ENCODE data around the gene ATP1A2.

Gene ATP1A2

DNA sequence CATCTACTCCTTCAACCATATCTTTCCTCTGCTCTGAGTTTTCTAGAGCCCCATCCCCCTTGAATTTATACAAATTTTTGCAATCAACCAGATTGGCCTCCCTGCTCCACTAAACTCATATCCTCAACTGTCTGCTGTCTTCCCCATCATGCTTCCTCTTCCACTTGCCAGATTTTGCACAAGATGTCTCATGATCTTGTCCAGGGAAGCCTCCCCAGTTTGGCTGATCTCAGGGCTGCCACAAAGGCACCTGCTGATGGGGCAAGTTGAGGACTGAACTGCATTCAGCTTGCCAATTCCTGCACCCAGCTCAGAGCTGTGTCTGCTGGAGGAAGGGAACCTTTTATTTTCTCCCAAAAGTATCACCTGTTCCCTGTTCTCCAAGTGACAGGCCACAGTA lies 38.1 kb upstream of the ATP1A2 start:
- Histone ChIP-seq H3K36me3 (ENCODE audit: control insufficient read depth in 1 of 2, insufficient read depth in 2 of 2, low read length in 2 of 2) (no peaks in the 10 kb centered on the region), H3K4me3 (ENCODE audit: low read depth in 1 of 2, low read length in 2 of 2) (no peak overlapping the region), H3K27ac (ENCODE audit: low read depth, low read length) (no peak overlapping the region), H3K9ac (ENCODE audit: low read depth in 1 of 2, low read length in 2 of 2) (no peak overlapping the region), H3K27me3 (ENCODE audit: control insufficient read depth in 1 of 2, insufficient read depth in 2 of 2, low read length in 2 of 2) (peaks cover 32 to 33% of the 10 kb centered on the region in 2 donors), H3K9me3 (ENCODE audit: control insufficient read depth in 1 of 2, low read length in 2 of 2) (no peaks in the 10 kb centered on the region), H3K4me1 (ENCODE audit: control insufficient read depth in 1 of 2, insufficient read depth in 2 of 2, low read length in 2 of 2) (peaks cover 0 to 6% of the 10 kb centered on the region in 2 donors)

DNA sequence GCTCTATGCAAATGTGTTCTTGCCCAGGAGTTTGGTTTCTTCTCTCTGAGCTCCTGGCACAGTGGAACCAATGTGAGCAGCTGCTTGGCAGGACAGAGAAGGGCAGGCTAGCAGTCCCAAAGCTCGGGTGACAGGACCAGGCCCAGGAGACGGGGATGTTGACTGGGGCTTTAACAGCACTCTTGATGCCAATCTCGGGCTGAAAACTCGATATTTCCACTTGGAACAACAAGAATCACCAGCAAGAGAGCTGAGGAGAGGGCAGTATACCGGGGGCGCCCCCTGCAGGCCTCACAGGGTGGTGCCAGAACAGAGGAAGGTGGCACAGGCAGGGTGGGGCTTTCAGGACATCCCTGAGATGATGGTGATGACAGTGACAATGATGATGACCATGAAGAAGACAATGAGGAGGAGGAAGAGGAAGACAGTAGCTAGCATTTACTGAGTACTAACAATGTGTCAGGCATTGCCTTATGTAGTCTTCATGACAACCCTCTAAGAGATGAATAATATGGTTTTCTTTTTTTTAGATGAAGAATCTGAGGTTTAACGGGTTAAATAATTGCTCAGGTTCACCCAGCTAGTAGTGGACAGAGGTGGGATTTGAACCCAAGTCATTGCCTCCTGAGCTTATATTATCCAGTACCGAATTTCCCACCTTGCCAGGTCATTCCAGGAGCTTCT lies 36.9 kb upstream of the ATP1A2 start:
- Histone ChIP-seq H3K4me3 (ENCODE audit: low read depth in 1 of 2, low read length in 2 of 2) (no peak overlapping the region), H3K9ac (ENCODE audit: low read depth in 1 of 2, low read length in 2 of 2) (no peak overlapping the region), H3K9me3 (ENCODE audit: control insufficient read depth in 1 of 2, low read length in 2 of 2) (no peaks in the 10 kb centered on the region), H3K4me1 (ENCODE audit: control insufficient read depth in 1 of 2, insufficient read depth in 2 of 2, low read length in 2 of 2) (peaks cover 0 to 6% of the 10 kb centered on the region in 2 donors), H3K27me3 (ENCODE audit: control insufficient read depth in 1 of 2, insufficient read depth in 2 of 2, low read length in 2 of 2) (peaks cover 43% of the 10 kb centered on the region in 2 donors), H3K27ac (ENCODE audit: low read depth, low read length) (no peak overlapping the region), H3K36me3 (ENCODE audit: control insufficient read depth in 1 of 2, insufficient read depth in 2 of 2, low read length in 2 of 2) (no peaks in the 10 kb centered on the region)

DNA sequence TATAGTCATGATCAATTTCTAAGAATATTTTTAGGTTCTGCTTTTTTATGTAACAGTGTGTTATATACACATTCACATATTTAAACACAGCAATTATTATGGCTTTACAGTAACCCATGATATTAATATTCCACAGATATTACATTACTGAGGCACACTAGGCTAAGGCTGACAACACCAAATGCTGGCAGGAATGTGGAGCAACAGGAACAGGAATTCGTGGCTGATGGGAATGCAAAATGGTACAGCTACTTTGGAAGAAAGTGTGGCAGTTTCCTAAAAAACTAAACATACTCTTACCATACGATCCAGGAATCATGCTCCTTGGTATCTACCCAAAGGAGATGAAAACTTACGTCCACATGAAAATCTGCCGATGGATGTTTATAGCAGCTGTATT lies 36.1 kb upstream of the ATP1A2 start:
- Histone ChIP-seq H3K4me3 (ENCODE audit: low read depth in 1 of 2, low read length in 2 of 2) (no peak overlapping the region), H3K27ac (ENCODE audit: low read depth, low read length) (no peak overlapping the region), H3K27me3 (ENCODE audit: control insufficient read depth in 1 of 2, insufficient read depth in 2 of 2, low read length in 2 of 2) (peaks cover 43% of the 10 kb centered on the region in 2 donors), H3K9ac (ENCODE audit: low read depth in 1 of 2, low read length in 2 of 2) (no peak overlapping the region), H3K36me3 (ENCODE audit: control insufficient read depth in 1 of 2, insufficient read depth in 2 of 2, low read length in 2 of 2) (no peaks in the 10 kb centered on the region), H3K4me1 (ENCODE audit: control insufficient read depth in 1 of 2, insufficient read depth in 2 of 2, low read length in 2 of 2) (peaks cover 0 to 10% of the 10 kb centered on the region in 2 donors), H3K9me3 (ENCODE audit: control insufficient read depth in 1 of 2, low read length in 2 of 2) (no peaks in the 10 kb centered on the region)

DNA sequence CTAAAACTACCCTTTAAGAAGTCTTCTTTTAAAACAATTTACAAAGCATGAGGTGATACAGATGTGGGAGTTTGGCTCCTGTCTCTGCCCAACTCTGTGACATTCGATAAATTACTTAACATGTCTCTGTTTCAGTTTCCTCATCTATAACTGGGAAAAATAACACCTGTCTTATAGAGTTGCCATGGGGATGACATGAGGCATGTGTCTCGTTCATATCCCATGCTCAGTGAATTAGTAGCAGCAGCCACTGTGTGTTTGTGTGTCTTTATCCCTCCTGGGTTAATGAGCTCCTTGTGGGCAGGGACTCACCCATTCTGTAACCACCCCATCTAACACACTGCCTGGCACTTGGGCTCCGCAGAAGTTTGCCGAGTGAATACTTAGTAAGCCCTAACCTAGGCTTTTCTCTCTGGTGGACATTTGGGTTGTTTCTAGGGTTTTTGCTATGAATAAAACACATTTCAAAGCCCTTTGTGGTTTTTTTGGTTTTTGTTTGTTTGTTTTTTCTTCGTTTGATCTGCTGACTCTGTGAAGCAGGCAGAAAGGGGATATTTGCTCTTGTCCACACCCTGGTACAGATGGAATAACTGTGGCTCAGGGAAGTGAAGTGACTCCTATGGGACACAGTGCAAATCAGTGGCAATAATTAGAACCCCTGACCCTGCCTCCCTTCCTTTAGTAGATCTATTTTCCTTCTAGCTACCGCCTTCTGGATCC lies 35.0 kb upstream of the ATP1A2 start:
- H3K9me3 ChIP-seq (ENCODE audit: control insufficient read depth in 1 of 2, low read length in 2 of 2) = no peaks in the 10 kb centered on the region
- no peak overlapping the region for H3K27ac ChIP-seq (ENCODE audit: low read depth, low read length)
- peaks cover 0 to 10% of the 10 kb centered on the region in 2 donors for H3K4me1 ChIP-seq (ENCODE audit: control insufficient read depth in 1 of 2, insufficient read depth in 2 of 2, low read length in 2 of 2)
- H3K9ac ChIP-seq (ENCODE audit: low read depth in 1 of 2, low read length in 2 of 2) = no peak overlapping the region
- H3K4me3 ChIP-seq (ENCODE audit: low read depth in 1 of 2, low read length in 2 of 2) = no peak overlapping the region
- H3K27me3 ChIP-seq (ENCODE audit: control insufficient read depth in 1 of 2, insufficient read depth in 2 of 2, low read length in 2 of 2) = peaks cover 43% of the 10 kb centered on the region in 2 donors
- no peaks in the 10 kb centered on the region for H3K36me3 ChIP-seq (ENCODE audit: control insufficient read depth in 1 of 2, insufficient read depth in 2 of 2, low read length in 2 of 2)

DNA sequence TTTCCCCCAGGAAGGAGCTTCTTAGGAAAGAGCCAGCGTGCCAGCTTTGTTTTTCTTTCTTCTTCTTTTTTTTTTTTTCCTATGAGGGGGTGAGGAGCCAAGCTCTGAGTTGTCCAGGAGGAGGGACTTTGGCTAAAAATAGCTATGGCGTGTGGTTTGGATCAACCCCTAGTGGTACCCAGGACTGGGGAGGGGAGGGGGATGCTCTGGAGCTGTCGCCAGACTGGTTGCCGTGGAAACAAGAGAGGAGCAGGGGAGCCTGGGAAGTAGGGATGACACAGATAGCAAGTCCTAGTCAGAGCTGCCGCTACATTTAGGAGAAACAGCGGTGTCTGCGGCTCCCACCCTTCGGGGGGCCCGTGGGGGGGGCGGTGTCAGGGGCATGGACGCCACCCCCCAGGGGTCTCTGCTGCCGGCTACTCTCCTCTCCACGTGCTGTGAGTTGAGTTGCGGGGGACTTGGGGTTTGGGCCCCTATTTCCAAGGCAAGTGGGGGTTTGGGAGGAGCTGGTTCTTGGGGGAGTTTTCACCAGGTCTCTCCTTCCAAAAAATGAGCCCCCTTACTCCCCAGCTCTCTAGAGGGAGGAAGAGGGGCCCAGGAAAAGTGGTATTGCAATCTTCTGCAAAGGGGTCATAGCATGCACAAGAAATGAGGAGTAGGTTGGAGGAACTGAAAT lies 34.2 kb upstream of the ATP1A2 start, which contains the start of gene KCNJ9:
TSS of gene KCNJ9 (plus strand) at position 278 of the 676 bp plus-strand sequence. CDS start 2,493 bp downstream, outside the sequence.
- peaks cover 43% of the 10 kb centered on the region in 2 donors for H3K27me3 ChIP-seq (ENCODE audit: control insufficient read depth in 1 of 2, insufficient read depth in 2 of 2, low read length in 2 of 2)
- no peaks in the 10 kb centered on the region for H3K9me3 ChIP-seq (ENCODE audit: control insufficient read depth in 1 of 2, low read length in 2 of 2)
- no peak within 1 kb of the TSS for H3K9ac ChIP-seq (ENCODE audit: low read depth in 1 of 2, low read length in 2 of 2)
- peaks cover 0 to 10% of the 10 kb centered on the region in 2 donors for H3K4me1 ChIP-seq (ENCODE audit: control insufficient read depth in 1 of 2, insufficient read depth in 2 of 2, low read length in 2 of 2)
- no peaks in the 10 kb centered on the region for H3K36me3 ChIP-seq (ENCODE audit: control insufficient read depth in 1 of 2, insufficient read depth in 2 of 2, low read length in 2 of 2)
- H3K4me3 ChIP-seq (ENCODE audit: low read depth in 1 of 2, low read length in 2 of 2) = no peak within 1 kb of the TSS
- H3K27ac ChIP-seq (ENCODE audit: low read depth, low read length) = no peak within 1 kb of the TSS

DNA sequence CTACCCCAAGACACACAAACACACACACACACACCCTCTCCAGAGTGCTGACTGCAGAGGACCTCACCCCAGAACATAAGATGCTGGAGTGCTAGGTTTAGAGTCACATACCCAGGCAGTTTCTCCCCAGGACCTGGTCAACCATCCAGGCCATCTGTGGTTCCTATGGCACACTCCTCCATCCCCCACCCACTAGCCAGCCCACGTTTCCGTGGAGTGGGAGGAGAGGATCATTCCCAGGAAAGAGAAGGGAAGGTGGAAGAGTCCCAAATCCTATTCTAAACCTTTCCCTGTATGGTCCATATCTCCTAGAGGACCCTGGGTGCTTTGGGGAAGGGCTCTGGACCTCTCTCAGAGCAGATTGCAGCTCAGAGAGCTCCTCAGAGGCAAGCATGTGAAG lies 33.1 kb upstream of the ATP1A2 start:
- Histone ChIP-seq H3K9ac (ENCODE audit: low read depth in 1 of 2, low read length in 2 of 2) (no peak overlapping the region), H3K27ac (ENCODE audit: low read depth, low read length) (no peak overlapping the region), H3K27me3 (ENCODE audit: control insufficient read depth in 1 of 2, insufficient read depth in 2 of 2, low read length in 2 of 2) (peaks cover 43% of the 10 kb centered on the region in 2 donors), H3K4me1 (ENCODE audit: control insufficient read depth in 1 of 2, insufficient read depth in 2 of 2, low read length in 2 of 2) (peaks cover 0 to 10% of the 10 kb centered on the region in 2 donors), H3K9me3 (ENCODE audit: control insufficient read depth in 1 of 2, low read length in 2 of 2) (no peaks in the 10 kb centered on the region), H3K4me3 (ENCODE audit: low read depth in 1 of 2, low read length in 2 of 2) (no peak overlapping the region), H3K36me3 (ENCODE audit: control insufficient read depth in 1 of 2, insufficient read depth in 2 of 2, low read length in 2 of 2) (no peaks in the 10 kb centered on the region)

DNA sequence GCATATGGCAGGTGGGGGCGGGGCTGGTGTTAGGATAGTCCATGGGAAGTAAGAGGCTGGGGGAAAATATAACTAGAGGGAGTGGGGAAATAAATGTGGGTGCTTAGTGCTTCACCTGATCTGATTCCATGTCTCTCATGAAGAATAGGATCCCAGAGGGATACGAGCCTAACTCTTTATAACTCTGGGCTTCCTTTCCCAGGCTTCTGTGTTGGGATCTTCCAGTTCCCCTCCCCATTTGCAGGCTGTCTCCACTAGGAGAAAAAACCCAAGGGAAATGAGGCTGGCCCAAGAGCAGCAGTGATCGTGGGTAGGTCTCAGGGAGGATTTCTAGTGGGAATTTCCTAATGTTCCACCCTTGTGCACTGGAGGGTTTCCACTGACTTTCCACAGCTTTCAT lies 32.6 kb upstream of the ATP1A2 start:
- H3K4me1 ChIP-seq (ENCODE audit: control insufficient read depth in 1 of 2, insufficient read depth in 2 of 2, low read length in 2 of 2) = peaks cover 0 to 10% of the 10 kb centered on the region in 2 donors
- peaks cover 0 to 2% of the 10 kb centered on the region in 2 donors for H3K36me3 ChIP-seq (ENCODE audit: control insufficient read depth in 1 of 2, insufficient read depth in 2 of 2, low read length in 2 of 2)
- no peak overlapping the region for H3K4me3 ChIP-seq (ENCODE audit: low read depth in 1 of 2, low read length in 2 of 2)
- no peaks in the 10 kb centered on the region for H3K9me3 ChIP-seq (ENCODE audit: control insufficient read depth in 1 of 2, low read length in 2 of 2)
- no peak overlapping the region for H3K27ac ChIP-seq (ENCODE audit: low read depth, low read length)
- no peak overlapping the region for H3K9ac ChIP-seq (ENCODE audit: low read depth in 1 of 2, low read length in 2 of 2)
- H3K27me3 ChIP-seq (ENCODE audit: control insufficient read depth in 1 of 2, insufficient read depth in 2 of 2, low read length in 2 of 2) = peaks cover 43% of the 10 kb centered on the region in 2 donors

DNA sequence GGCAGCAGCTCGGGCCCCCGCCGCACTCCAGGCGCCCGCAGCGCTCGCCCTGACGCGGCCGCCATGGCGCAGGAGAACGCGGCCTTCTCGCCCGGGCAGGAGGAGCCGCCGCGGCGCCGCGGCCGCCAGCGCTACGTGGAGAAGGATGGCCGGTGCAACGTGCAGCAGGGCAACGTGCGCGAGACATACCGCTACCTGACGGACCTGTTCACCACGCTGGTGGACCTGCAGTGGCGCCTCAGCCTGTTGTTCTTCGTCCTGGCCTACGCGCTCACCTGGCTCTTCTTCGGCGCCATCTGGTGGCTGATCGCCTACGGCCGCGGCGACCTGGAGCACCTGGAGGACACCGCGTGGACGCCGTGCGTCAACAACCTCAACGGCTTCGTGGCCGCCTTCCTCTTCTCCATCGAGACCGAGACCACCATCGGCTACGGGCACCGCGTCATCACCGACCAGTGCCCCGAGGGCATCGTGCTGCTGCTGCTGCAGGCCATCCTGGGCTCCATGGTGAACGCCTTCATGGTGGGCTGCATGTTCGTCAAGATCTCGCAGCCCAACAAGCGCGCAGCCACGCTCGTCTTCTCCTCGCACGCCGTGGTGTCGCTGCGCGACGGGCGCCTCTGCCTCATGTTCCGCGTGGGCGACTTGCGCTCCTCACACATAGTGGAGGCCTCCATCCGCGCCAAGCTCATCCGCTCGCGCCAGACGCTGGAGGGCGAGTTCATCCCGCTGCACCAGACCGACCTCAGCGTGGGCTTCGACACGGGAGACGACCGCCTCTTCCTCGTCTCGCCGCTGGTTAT lies 31.4 kb upstream of the ATP1A2 start:
- peaks cover 0 to 5% of the 10 kb centered on the region in 2 donors for H3K4me1 ChIP-seq (ENCODE audit: control insufficient read depth in 1 of 2, insufficient read depth in 2 of 2, low read length in 2 of 2)
- no peak overlapping the region for H3K27ac ChIP-seq (ENCODE audit: low read depth, low read length)

DNA sequence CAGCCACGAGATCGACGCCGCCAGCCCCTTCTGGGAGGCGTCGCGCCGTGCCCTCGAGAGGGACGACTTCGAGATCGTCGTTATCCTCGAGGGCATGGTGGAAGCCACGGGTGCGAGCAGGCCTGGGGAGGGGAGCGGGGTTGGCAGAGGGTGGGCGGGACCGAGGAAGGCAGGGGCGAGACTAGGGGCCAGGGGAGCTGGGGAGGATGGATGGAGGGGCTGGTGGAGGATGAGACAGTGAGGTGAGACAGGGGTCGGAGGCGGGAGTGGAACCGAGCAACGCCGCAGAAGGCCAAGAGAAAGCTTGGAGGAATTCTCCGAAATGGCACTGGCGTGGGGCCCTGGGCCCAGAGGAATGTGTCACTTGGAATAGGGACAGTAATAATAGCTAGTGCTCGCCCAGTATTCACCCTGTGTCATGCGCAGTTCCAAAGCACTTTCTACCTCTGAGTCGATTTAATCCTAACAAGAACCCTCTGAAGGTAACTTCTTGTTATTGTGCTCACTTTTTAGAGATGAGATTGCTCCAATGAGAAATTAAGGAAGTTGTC lies 30.7 kb upstream of the ATP1A2 start:
- no peak overlapping the region for H3K9ac ChIP-seq (ENCODE audit: low read depth in 1 of 2, low read length in 2 of 2)

More for the DNA sequence above, 31.4 kb upstream of the ATP1A2 start:
- Histone ChIP-seq H3K36me3 (ENCODE audit: control insufficient read depth in 1 of 2, insufficient read depth in 2 of 2, low read length in 2 of 2) (peaks cover 0 to 14% of the 10 kb centered on the region in 2 donors), H3K9ac (ENCODE audit: low read depth in 1 of 2, low read length in 2 of 2) (no peak overlapping the region), H3K9me3 (ENCODE audit: control insufficient read depth in 1 of 2, low read length in 2 of 2) (no peaks in the 10 kb centered on the region), H3K27me3 (ENCODE audit: control insufficient read depth in 1 of 2, insufficient read depth in 2 of 2, low read length in 2 of 2) (peaks cover 33 to 40% of the 10 kb centered on the region in 2 donors), H3K4me3 (ENCODE audit: low read depth in 1 of 2, low read length in 2 of 2) (peak overlapping the region; percentile 51 to 62)

More for the DNA sequence above, 30.7 kb upstream of the ATP1A2 start:
- Histone ChIP-seq H3K4me1 (ENCODE audit: control insufficient read depth in 1 of 2, insufficient read depth in 2 of 2, low read length in 2 of 2) (peaks cover 0 to 5% of the 10 kb centered on the region in 2 donors), H3K27me3 (ENCODE audit: control insufficient read depth in 1 of 2, insufficient read depth in 2 of 2, low read length in 2 of 2) (peaks cover 33 to 36% of the 10 kb centered on the region in 2 donors), H3K36me3 (ENCODE audit: control insufficient read depth in 1 of 2, insufficient read depth in 2 of 2, low read length in 2 of 2) (peaks cover 0 to 14% of the 10 kb centered on the region in 2 donors), H3K9me3 (ENCODE audit: control insufficient read depth in 1 of 2, low read length in 2 of 2) (no peaks in the 10 kb centered on the region), H3K27ac (ENCODE audit: low read depth, low read length) (no peak overlapping the region), H3K4me3 (ENCODE audit: low read depth in 1 of 2, low read length in 2 of 2) (no peak overlapping the region)
